GM23338 (cell line): ENCODE results near the gene MAOA. TPM values are rescaled to one million over a fixed set of nuclear protein-coding genes. Genes with fewer than 3 reads are reported as not detected.

Experiments used
- ATAC-seq: fragments of 200-7000 bp; cut with Tn5 transposase; 3 replicates; pipeline ENCODE4 v1.9.1; 2020
- DNase-seq: peaks from one replicate; pipeline ENCODE4 v3.0.0-alpha.2; 2015; ENCODE audit warnings: low spot score
- H2AFZ ChIP-seq: fragments of 200-600 bp; sonication (generic); 2 replicates; pipeline ENCODE4 v1.8.0; 2016; ENCODE audit warnings: antibody characterized with exemption, mild to moderate bottlenecking, moderate library complexity
- H3F3A ChIP-seq: fragments of 200-600 bp; sonication (generic); replicated peaks from 2 replicates; pipeline ENCODE4 v1.8.0; 2017; ENCODE audit warnings: antibody characterized with exemption, mixed run types, low read depth
- H3K27ac ChIP-seq: fragments of 200-600 bp; sonication (generic); 2 replicates; pipeline ENCODE4 v1.6.1; 2016; ENCODE audit warnings: low read depth
- H3K27me3 ChIP-seq: fragments of 200-600 bp; sonication (generic); 2 replicates; pipeline ENCODE4 v1.8.0; 2016; ENCODE audit warnings: mild to moderate bottlenecking, mixed run types, moderate library complexity; ENCODE audit not compliant: insufficient read depth
- H3K36me3 ChIP-seq: fragments of 200-600 bp; sonication (generic); 2 replicates; pipeline ENCODE4 v1.8.0; 2016; ENCODE audit warnings: mild to moderate bottlenecking; ENCODE audit not compliant: insufficient read depth
- H3K4me1 ChIP-seq: fragments of 200-600 bp; sonication (generic); 2 replicates; pipeline ENCODE4 v1.8.0; 2016; ENCODE audit warnings: mild to moderate bottlenecking, moderate library complexity; ENCODE audit not compliant: insufficient read depth
- H3K4me2 ChIP-seq: fragments of 200-600 bp; sonication (generic); 2 replicates; pipeline ENCODE4 v1.7.1; 2017; ENCODE audit warnings: mixed run types
- H3K4me3 ChIP-seq: fragments of 200-600 bp; sonication (generic); 2 replicates; pipeline ENCODE4 v1.6.1; 2016; ENCODE audit warnings: mixed run types
- H3K79me2 ChIP-seq: fragments of 200-600 bp; sonication (generic); replicated peaks from 2 replicates; pipeline ENCODE4 v1.8.0; 2017; ENCODE audit warnings: mild to moderate bottlenecking; ENCODE audit not compliant: insufficient read depth
- H3K9me2 ChIP-seq: fragments of 200-600 bp; sonication (generic); 2 replicates; pipeline ENCODE4 v1.8.0; 2017; ENCODE audit not compliant: insufficient read depth
- H4K20me1 ChIP-seq: fragments of 200-600 bp; sonication (generic); replicated peaks from 2 replicates; pipeline ENCODE4 v1.8.0; 2017; ENCODE audit warnings: mild to moderate bottlenecking; ENCODE audit not compliant: insufficient read depth
- H3K27ac Mint-ChIP-seq: 2 replicates; pipeline ENCODE4 v1.8.0; 2020; ENCODE audit warnings: inconsistent platforms, mild to moderate bottlenecking, moderate library complexity, mixed read lengths
- H3K27me3 Mint-ChIP-seq: 3 replicates; pipeline ENCODE4 v1.8.0; 2022; ENCODE audit warnings: low read depth, mild to moderate bottlenecking, moderate library complexity, mixed read lengths, inconsistent platforms; ENCODE audit not compliant: insufficient read depth, poor library complexity
- H3K36me3 Mint-ChIP-seq: 3 replicates; pipeline ENCODE4 v1.8.0; 2021; ENCODE audit warnings: low read depth, mild to moderate bottlenecking, inconsistent platforms, moderate library complexity, mixed read lengths
- H3K4me1 Mint-ChIP-seq: 3 replicates; pipeline ENCODE4 v1.8.0; 2020; ENCODE audit warnings: mild to moderate bottlenecking, inconsistent platforms, mixed read lengths
- H3K4me3 Mint-ChIP-seq: 3 replicates; pipeline ENCODE4 v1.8.0; 2021; ENCODE audit warnings: moderate library complexity, mild to moderate bottlenecking, inconsistent platforms, mixed read lengths
- H3K9me3 Mint-ChIP-seq: 3 replicates; pipeline ENCODE4 v1.8.0; 2020; ENCODE audit warnings: moderate library complexity, mild to moderate bottlenecking, inconsistent platforms, mixed read lengths
- CREB1 ChIP-seq: fragments of 250-450 bp; sonication (Bioruptor Pico); IDR thresholded peaks from 2 replicates; pipeline ENCODE4 v1.5.0; 2020; ENCODE audit warnings: low read depth, mild to moderate bottlenecking, moderate library complexity
- EZH2 ChIP-seq: fragments of 200-600 bp; sonication (generic); IDR thresholded peaks from one replicate; pipeline ENCODE4 v1.8.0; 2017; ENCODE audit warnings: antibody characterized with exemption, mild to moderate bottlenecking, low read depth; ENCODE audit not compliant: unreplicated experiment
- EZH2phosphoT487 ChIP-seq: fragments of 200-600 bp; sonication (generic); IDR thresholded peaks from one replicate; pipeline ENCODE4 v1.8.1; 2018; ENCODE audit warnings: antibody characterized with exemption; ENCODE audit not compliant: unreplicated experiment
- JUNB ChIP-seq: IDR thresholded peaks from one replicate; pipeline ENCODE4 v1.6.1; 2016; ENCODE audit warnings: antibody characterized with exemption; ENCODE audit not compliant: unreplicated experiment
- NANOG ChIP-seq: IDR thresholded peaks from 2 replicates; pipeline ENCODE4 v1.6.1; 2016; ENCODE audit warnings: antibody characterized with exemption, borderline replicate concordance
- STAT1 ChIP-seq: IDR thresholded peaks from one replicate; pipeline ENCODE4 v1.6.1; 2016; ENCODE audit warnings: antibody characterized with exemption; ENCODE audit not compliant: unreplicated experiment
- ZNF114 ChIP-seq: fragments of 250-450 bp; sonication (Bioruptor Pico); IDR thresholded peaks from 2 replicates; pipeline ENCODE4 v1.5.0; 2020; ENCODE audit warnings: mild to moderate bottlenecking, moderate library complexity
- ZNF331 ChIP-seq: fragments of 250-450 bp; sonication (Bioruptor Pico); IDR thresholded peaks from 2 replicates; pipeline ENCODE4 v1.5.0; 2020; ENCODE audit warnings: low read depth, mild to moderate bottlenecking, moderate library complexity
- polyA plus RNA-seq: library from polyadenylated mRNA; unstranded; fragments of >200 nt; fragmentation: Nextera tagmentation; extraction: Ambion mirVana; gene quantifications from 2 replicates; pipeline ENCODE4 v1.2.1, GENCODE V29; 2016
- total RNA-seq: library from RNA; depleted of rRNA; stranded (reverse); fragments of >200 nt; shearing (Covaris generic); gene quantifications from 2 replicates; pipeline ENCODE4 v1.2.3, GENCODE V29; 2014
- TF ChIP-seq, protein P1 (sequence below), 2 experiments: fragments of 200-600 bp in 1 of 2; sonication (generic) in 1 of 2; conservative IDR thresholded peaks; 2 replicates each; pipeline versions ENCODE4 v1.5.1 to v1.6.1; 2016 to 2017; ENCODE audit warnings: antibody characterized with exemption in 2 of 2, low read depth in 2 of 2, mild to moderate bottlenecking in 2 of 2, moderate library complexity in 1 of 2
- TF ChIP-seq, protein P2 (sequence below): IDR thresholded peaks from 2 replicates; pipeline ENCODE4 v1.6.1; 2016; ENCODE audit warnings: antibody characterized with exemption

MAOA gene
- total and polyA plus RNA-seq, 2 experiments from 2014 or later: 3.2 to 5.2 TPM

DNA sequence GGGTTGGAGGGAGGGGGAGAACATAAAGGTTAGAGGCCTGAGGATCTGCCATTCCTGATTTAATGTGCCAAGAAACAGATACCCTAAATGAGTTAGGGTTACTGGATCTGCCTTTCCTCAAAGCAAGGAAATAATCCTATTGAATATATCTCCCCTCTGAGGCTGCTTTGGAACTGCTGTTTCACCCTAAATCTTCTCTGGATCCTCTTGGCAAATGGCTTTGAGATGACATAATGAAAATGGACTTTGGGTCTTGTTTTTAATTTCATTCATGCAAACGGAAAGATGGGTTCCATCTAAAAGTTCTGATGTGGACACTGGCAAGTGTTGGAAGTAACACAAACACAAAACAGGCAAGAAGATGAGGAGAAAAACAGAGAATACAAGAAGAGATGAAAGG is 23.0 kb upstream of the MAOA start (continued):
- TF ChIP-seq, protein P1, sequence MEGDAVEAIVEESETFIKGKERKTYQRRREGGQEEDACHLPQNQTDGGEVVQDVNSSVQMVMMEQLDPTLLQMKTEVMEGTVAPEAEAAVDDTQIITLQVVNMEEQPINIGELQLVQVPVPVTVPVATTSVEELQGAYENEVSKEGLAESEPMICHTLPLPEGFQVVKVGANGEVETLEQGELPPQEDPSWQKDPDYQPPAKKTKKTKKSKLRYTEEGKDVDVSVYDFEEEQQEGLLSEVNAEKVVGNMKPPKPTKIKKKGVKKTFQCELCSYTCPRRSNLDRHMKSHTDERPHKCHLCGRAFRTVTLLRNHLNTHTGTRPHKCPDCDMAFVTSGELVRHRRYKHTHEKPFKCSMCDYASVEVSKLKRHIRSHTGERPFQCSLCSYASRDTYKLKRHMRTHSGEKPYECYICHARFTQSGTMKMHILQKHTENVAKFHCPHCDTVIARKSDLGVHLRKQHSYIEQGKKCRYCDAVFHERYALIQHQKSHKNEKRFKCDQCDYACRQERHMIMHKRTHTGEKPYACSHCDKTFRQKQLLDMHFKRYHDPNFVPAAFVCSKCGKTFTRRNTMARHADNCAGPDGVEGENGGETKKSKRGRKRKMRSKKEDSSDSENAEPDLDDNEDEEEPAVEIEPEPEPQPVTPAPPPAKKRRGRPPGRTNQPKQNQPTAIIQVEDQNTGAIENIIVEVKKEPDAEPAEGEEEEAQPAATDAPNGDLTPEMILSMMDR (conservative IDR thresholded peaks at IDR 0.05; ENCODE audit: low read depth in 2 of 2): no peak
- TF ChIP-seq ZNF114 (CRISPR knock-in tag) (no peak), STAT1 (no peak), JUNB (no peak)

DNA sequence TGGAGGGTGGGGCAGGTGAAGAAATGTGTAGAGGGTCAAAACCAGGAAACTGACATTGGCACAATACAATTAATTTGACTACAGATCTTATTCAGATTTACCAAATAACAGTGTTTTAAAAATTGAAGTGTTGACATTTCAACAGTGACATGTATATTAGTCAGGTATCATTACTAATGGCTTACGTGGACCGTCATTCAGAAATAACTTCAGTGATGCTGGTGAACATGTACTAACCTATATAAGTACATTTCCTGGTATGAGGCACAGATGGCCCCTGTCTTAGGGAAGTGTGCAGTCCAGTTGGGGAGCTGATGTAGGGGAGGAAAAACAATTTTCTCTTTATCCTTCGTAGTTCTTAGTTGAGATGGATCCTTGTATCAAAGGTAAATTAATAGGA is 22.3 kb upstream of the MAOA start:
- Histone ChIP-seq H3K9me2 (no peaks in the 10 kb centered on the region), H3K27me3 (peaks cover 33% of the 10 kb centered on the region), H3K27ac (no peak overlapping the region), H3K36me3 (no peaks in the 10 kb centered on the region), H3F3A (no peaks in the 10 kb centered on the region), H3K79me2 (no peaks in the 10 kb centered on the region), H3K4me1 (peaks cover 6% of the 10 kb centered on the region; the same call in 1 of the 2 replicates), H3K4me2 (no peak overlapping the region), H2AFZ (no peak overlapping the region), H4K20me1 (no peaks in the 10 kb centered on the region), H3K4me3 (no peak overlapping the region)
- Mint-ChIP-seq H3K4me3 (no peak overlapping the region), H3K27me3 (peaks cover 2% of the 10 kb centered on the region), H3K36me3 (peaks cover 3% of the 10 kb centered on the region; the same call in 1 of the 3 replicates), H3K4me1 (peaks cover 19% of the 10 kb centered on the region), H3K9me3 (no peaks in the 10 kb centered on the region; the same call in 2 of the 3 replicates), H3K27ac (no peak overlapping the region)
- ATAC-seq (no peak), DNase-seq (no peak)
- TF ChIP-seq, protein P1 (conservative IDR thresholded peaks at IDR 0.05; ENCODE audit: low read depth in 2 of 2): no peak
- TF ChIP-seq ZNF114 (CRISPR knock-in tag) (no peak), EZH2phosphoT487 (no peak), CREB1 (CRISPR knock-in tag) (no peak), ZNF331 (CRISPR knock-in tag) (no peak)
- TF ChIP-seq, protein P2, sequence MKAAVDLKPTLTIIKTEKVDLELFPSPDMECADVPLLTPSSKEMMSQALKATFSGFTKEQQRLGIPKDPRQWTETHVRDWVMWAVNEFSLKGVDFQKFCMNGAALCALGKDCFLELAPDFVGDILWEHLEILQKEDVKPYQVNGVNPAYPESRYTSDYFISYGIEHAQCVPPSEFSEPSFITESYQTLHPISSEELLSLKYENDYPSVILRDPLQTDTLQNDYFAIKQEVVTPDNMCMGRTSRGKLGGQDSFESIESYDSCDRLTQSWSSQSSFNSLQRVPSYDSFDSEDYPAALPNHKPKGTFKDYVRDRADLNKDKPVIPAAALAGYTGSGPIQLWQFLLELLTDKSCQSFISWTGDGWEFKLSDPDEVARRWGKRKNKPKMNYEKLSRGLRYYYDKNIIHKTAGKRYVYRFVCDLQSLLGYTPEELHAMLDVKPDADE: no peak

DNA sequence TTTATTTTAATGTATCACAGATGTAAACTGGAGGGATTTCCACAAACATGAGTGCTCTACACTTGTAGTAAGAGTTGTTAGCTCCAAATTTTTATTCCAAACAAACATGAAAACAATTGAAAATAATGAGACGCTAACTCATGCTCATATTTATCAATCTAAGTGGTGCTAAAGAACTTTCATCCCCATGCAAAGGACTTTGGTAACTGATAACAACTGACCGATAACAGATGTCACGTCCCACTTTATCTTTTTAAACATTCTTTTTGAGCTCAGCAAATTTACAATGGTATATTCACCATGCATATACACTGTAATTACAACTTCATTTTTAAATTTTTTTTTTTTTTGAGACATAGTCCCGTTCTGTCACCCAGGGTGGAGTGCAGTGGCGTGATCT is 15.6 kb upstream of the MAOA start:
- H3K27me3 Mint-ChIP-seq: peaks cover 3% of the 10 kb centered on the region
- Histone ChIP-seq H2AFZ (no peak overlapping the region), H3K4me2 (no peak overlapping the region), H3K27me3 (0 out of 2 replicates have a peak, but pooled peaks cover 5% of the 10 kb centered on the region), H3K9me2 (no peaks in the 10 kb centered on the region), H3F3A (no peaks in the 10 kb centered on the region), H3K79me2 (no peaks in the 10 kb centered on the region), H4K20me1 (no peaks in the 10 kb centered on the region), H3K4me3 (no peak overlapping the region), H3K27ac (no peak overlapping the region), H3K36me3 (no peaks in the 10 kb centered on the region), H3K4me1 (no peaks in the 10 kb centered on the region)
- H3K9me3 Mint-ChIP-seq: no peaks in the 10 kb centered on the region
- no peak overlapping the region for H3K27ac Mint-ChIP-seq
- ATAC-seq: no peak
- no peak for DNase-seq
- no peak overlapping the region for H3K4me3 Mint-ChIP-seq
- peaks cover 3% of the 10 kb centered on the region; the same call in 1 of the 3 replicates for H3K36me3 Mint-ChIP-seq
- peaks cover 5% of the 10 kb centered on the region; the same call in 2 of the 3 replicates for H3K4me1 Mint-ChIP-seq
- TF ChIP-seq EZH2 (no peak), NANOG (no peak)
- TF ChIP-seq, protein P1 (conservative IDR thresholded peaks at IDR 0.05; ENCODE audit: low read depth in 2 of 2): no peak
